B cell (primary cell): Measurements from ENCODE around the gene CYB561D1. TPM values are rescaled to one million over a fixed set of nuclear protein-coding genes. Genes with fewer than 3 reads are reported as not detected.

Experiments
- ATAC-seq: fragments of 200-7000 bp; cut with Tn5 transposase; one replicate; pipeline ENCODE4 v1.10.0; 2021; ENCODE audit warnings: low read depth, mild to moderate bottlenecking, moderate number of reproducible peaks, moderate library complexity
- CTCF ChIA-PET: fragments of 350-600 bp; sonication (Branson Sonifier 250); formaldehyde crosslinking; loops from one replicate; lab custom pipeline; 2021; ENCODE audit warnings: antibody characterized with exemption, inconsistent platforms; lab: Charles Lee
- POLR2A ChIA-PET: fragments of 350-600 bp; sonication (Branson Sonifier 250); formaldehyde crosslinking; loops from one replicate; lab custom pipeline; 2021; ENCODE audit warnings: antibody characterized with exemption; lab: Charles Lee
- DNase-seq: peaks from one replicate; pipeline ENCODE4 v3.0.0; 2013
- H2AFZ ChIP-seq: 2 replicates; pipeline ENCODE4 v1.6.1; 2012; ENCODE audit warnings: mild to moderate bottlenecking, low read depth, low read length; ENCODE audit not compliant: insufficient read depth, poor library complexity, severe bottlenecking
- H3K27ac ChIP-seq, 2 donors: 1 replicate in 1 of 2; 2 replicates in 1 of 2; pipeline ENCODE4 v1.5.1; 2012 to 2013; ENCODE audit warnings: low read length in 2 of 2, mild to moderate bottlenecking in 2 of 2, moderate library complexity in 1 of 2
- H3K27me3 ChIP-seq, 4 experiments: fragments of 200-600 bp in 1 of 4; sonication (generic) in 1 of 4; replicated peaks in 1 of 4; 1 replicate in 2 of 4; 2 replicates in 2 of 4; pipeline versions ENCODE4 v1.6.1 to v1.7.0; 2013 to 2016; ENCODE audit warnings: low read length in 3 of 4, mild to moderate bottlenecking in 2 of 4, mixed read lengths in 1 of 4, moderate library complexity in 1 of 4; ENCODE audit not compliant: insufficient read depth in 4 of 4, control insufficient read depth in 3 of 4; ENCODE audit errors: control extremely low read depth in 1 of 4
- H3K36me3 ChIP-seq, 2 experiments: replicated peaks in 1 of 2; 1 replicate in 1 of 2; 2 replicates in 1 of 2; pipeline versions ENCODE4 v1.6.1 to v1.7.1; 2013; ENCODE audit warnings: low read length in 1 of 2; ENCODE audit not compliant: insufficient read depth in 2 of 2, control insufficient read depth in 1 of 2; ENCODE audit errors: control extremely low read depth in 1 of 2, extremely low read depth in 1 of 2
- H3K4me1 ChIP-seq, 2 donors: fragments of 200-600 bp in 1 of 2; sonication (generic) in 1 of 2; 1 replicate in 1 of 2; 2 replicates in 1 of 2; pipeline versions ENCODE4 v1.5.1 to v1.6.1; 2013 to 2017; ENCODE audit warnings: low read length in 2 of 2; ENCODE audit not compliant: control insufficient read depth in 2 of 2, insufficient read depth in 2 of 2
- H3K4me2 ChIP-seq: replicated peaks from 2 replicates; pipeline ENCODE3; 2012; ENCODE audit warnings: mild to moderate bottlenecking, low read depth, low read length; ENCODE audit not compliant: poor library complexity, severe bottlenecking
- H3K4me3 ChIP-seq, 5 experiments: fragments of 200-600 bp in 1 of 5; sonication (generic) in 1 of 5; 1 replicate in 3 of 5; 2 replicates in 2 of 5; pipeline versions ENCODE4 v1.5.1 to v1.7.0; 2011 to 2016; ENCODE audit warnings: low read length in 4 of 5, mild to moderate bottlenecking in 4 of 5, low read depth in 2 of 5, control low read depth in 1 of 5, moderate library complexity in 1 of 5; ENCODE audit not compliant: insufficient read depth in 1 of 5; ENCODE audit errors: control extremely low read depth in 1 of 5, extremely low read depth in 1 of 5
- H3K79me2 ChIP-seq: fragments of 200-600 bp; sonication (generic); one replicate; pipeline ENCODE4 v1.6.0; 2016; ENCODE audit warnings: low read length; ENCODE audit not compliant: control insufficient read depth, insufficient read depth
- H3K9ac ChIP-seq: fragments of 200-600 bp; sonication (generic); 2 replicates; pipeline ENCODE4 v1.6.1; 2017; ENCODE audit warnings: mild to moderate bottlenecking, low read length, moderate library complexity
- H3K9me3 ChIP-seq, 3 donors: one replicate each; pipeline versions ENCODE4 v1.6.1 to v1.7.1; 2013; ENCODE audit warnings: low read length in 2 of 3; ENCODE audit not compliant: control insufficient read depth in 2 of 3, insufficient read depth in 1 of 3; ENCODE audit errors: control extremely low read depth in 1 of 3
- H4K20me1 ChIP-seq: 2 replicates; pipeline ENCODE4 v1.6.0; 2012; ENCODE audit warnings: mild to moderate bottlenecking, low read length; ENCODE audit not compliant: insufficient read depth, control insufficient read depth, poor library complexity, severe bottlenecking
- H3K27ac Mint-ChIP-seq: one replicate; pipeline ENCODE4 v1.8.0; 2021; ENCODE audit warnings: mixed read lengths
- H3K27me3 Mint-ChIP-seq: one replicate; pipeline ENCODE4 v1.8.0; 2021; ENCODE audit warnings: mixed read lengths
- H3K4me1 Mint-ChIP-seq: one replicate; pipeline ENCODE4 v1.8.0; 2021; ENCODE audit warnings: mixed read lengths
- H3K4me3 Mint-ChIP-seq: one replicate; pipeline ENCODE4 v1.8.0; 2021; ENCODE audit warnings: mixed read lengths
- H3K9me3 Mint-ChIP-seq: one replicate; pipeline ENCODE4 v1.8.0; 2022; ENCODE audit warnings: mixed read lengths; ENCODE audit not compliant: insufficient read depth
- CTCF ChIP-seq: fragments of 200-600 bp; IDR thresholded peaks from one replicate; pipeline ENCODE4 v1.8.0; 2022; ENCODE audit warnings: antibody characterized with exemption, mild to moderate bottlenecking
- EZH2 ChIP-seq: IDR thresholded peaks from 2 replicates; pipeline ENCODE4 v1.6.1; 2012; ENCODE audit warnings: borderline replicate concordance, low read depth, mild to moderate bottlenecking, moderate library complexity, low read length; ENCODE audit not compliant: insufficient read depth, poor library complexity, severe bottlenecking
- WGBS: methylation state at CpG from one replicate; pipeline ENCODE4 v1.1.5; 2013; ENCODE audit warnings: missing lambda C conversion rate; ENCODE audit not compliant: insufficient coverage; 5-methylcytosine and 5-hydroxymethylcytosine counted together
- intact Hi-C: fragments of 100-400 bp; cut with micrococcal nuclease; formaldehyde crosslinking; loops from one replicate; pipeline ENCODE4 v1.10.0; 2022
- polyA plus RNA-seq: library from polyadenylated mRNA; depleted of rRNA; stranded (reverse); fragments of >200 nt; gene quantifications from 2 replicates; pipeline ENCODE4 v1.2.3, GENCODE V29; 2012
- total RNA-seq, 2 donors: library from RNA; stranded (reverse); fragments of 120-200 nt in 1 of 2; gene quantifications; 1 replicate in 1 of 2; 2 replicates in 1 of 2; pipeline versions ENCODE4 v1.2.3 to v1.2.4, GENCODE V29; 2013 to 2022

Gene CYB561D1
- total and polyA plus RNA-seq, 2 donors (not counting 1 experiment from before 2014, with no cell fraction given), result 16.1 to 28.0 TPM

- Histone ChIP-seq H3K9ac (no peak overlapping the region), H2AFZ (no peak overlapping the region), H3K4me2 (no peak overlapping the region), H4K20me1 (no peaks in the 10 kb centered on the region), H3K4me1 (no peaks in the 10 kb centered on the region), H3K36me3 (no peaks in the 10 kb centered on the region), H3K9me3 (no peaks in the 10 kb centered on the region), H3K4me3 (no peak overlapping the region), H3K79me2 (no peaks in the 10 kb centered on the region), H3K27ac (no peak overlapping the region), H3K27me3 (peaks cover 0 to 8% (median 1%) of the 10 kb centered on the region in 4 experiments)
- ATAC-seq (no peak), DNase-seq (no peak)
- 90% methylated on average over 12 of the region's 14 CpGs for WGBS
- POLR2A ChIA-PET, result no interaction called here
- intact Hi-C loops, result no loop called here
- TF ChIP-seq EZH2, result no peak
- TF ChIP-seq CTCF, result no peak
- CTCF ChIA-PET, result interaction anchor here (1.1 to 21.6 kb wide), 4 partner anchors 11 to 31 kb away, joined by 3 to 926 read pairs (median 6); partner anchors contain the start of genes AMIGO1, ATXN7L2 and CYB561D1
- no peak overlapping the region for H3K27ac Mint-ChIP-seq
- peaks cover 25% of the 10 kb centered on the region for H3K27me3 Mint-ChIP-seq
- no peak overlapping the region for H3K4me3 Mint-ChIP-seq
- H3K9me3 Mint-ChIP-seq, result no peaks in the 10 kb centered on the region
- H3K4me1 Mint-ChIP-seq, result no peaks in the 10 kb centered on the region
Observed at GRCh38 chr1:109521002-109521951, 27.4 kb downstream of the CYB561D1 start.

DNA sequence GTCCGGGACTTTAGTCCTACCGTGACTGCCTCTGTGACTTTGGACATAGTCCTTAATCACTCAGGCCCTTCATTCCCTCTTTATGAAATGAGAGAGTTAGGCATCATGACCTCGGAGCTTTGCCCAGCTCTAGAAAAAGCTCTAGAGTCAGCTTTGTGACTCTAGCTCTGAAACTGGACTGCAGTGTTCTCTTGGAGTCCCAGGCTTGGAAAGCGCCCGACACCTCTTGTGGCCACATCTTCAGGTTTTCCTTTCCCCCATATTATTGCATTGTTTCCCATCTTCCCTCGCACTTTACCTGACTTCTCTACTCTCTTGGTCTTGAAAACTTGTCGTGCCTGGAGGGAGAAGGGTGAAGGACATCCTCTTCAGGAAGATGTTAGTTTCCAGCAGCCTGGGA is 28.1 kb downstream of the CYB561D1 start:
- Histone ChIP-seq H2AFZ (no peak overlapping the region), H4K20me1 (no peaks in the 10 kb centered on the region), H3K4me2 (no peak overlapping the region), H3K9me3 (no peaks in the 10 kb centered on the region), H3K9ac (no peak overlapping the region), H3K79me2 (no peaks in the 10 kb centered on the region), H3K36me3 (no peaks in the 10 kb centered on the region), H3K27me3 (peaks cover 0 to 3% (median 1%) of the 10 kb centered on the region in 4 experiments), H3K4me3 (no peak overlapping the region), H3K27ac (no peak overlapping the region), H3K4me1 (no peaks in the 10 kb centered on the region)
- Mint-ChIP-seq H3K4me3 (no peak overlapping the region), H3K4me1 (no peaks in the 10 kb centered on the region), H3K27ac (no peak overlapping the region), H3K27me3 (peaks cover 25% of the 10 kb centered on the region), H3K9me3 (no peaks in the 10 kb centered on the region)
- ChIA-PET POLR2A (no interaction called here), CTCF (interaction anchor here (1.2 to 21.6 kb wide), 2 partner anchors 10 to 22 kb away, joined by 4 to 926 read pairs; partner anchors contain the start of genes AMIGO1, ATXN7L2 and CYB561D1)
- ATAC-seq (no peak), DNase-seq (no peak)
- WGBS, result 93% methylated on average over 4 of the region's 7 CpGs
- intact Hi-C loops, result no loop called here
- TF ChIP-seq EZH2 (no peak), CTCF (no peak)
